ENCODE results near the gene QKI.

DNA sequence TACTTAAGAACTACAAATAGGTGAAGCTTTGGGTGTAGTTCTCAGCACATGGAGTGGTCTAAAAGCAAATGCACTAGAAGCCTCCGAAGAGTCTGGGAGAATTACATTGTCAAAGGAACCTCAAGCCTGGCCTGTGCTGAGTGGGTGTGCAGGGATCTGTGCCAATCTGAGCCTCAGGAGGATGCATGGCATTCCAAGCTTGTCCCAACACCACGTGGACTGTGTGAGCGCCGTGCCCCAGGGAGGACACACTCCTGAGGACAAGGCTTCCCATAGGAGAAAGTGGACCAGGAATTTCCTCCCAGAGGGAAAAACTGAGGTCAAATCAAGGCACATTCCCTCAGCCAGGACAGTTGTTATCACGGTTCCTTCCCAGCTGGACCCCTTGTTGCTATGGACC is 185.8 kb downstream of the QKI start:
- TF ChIP-seq ZNF555 (tag by site-specific recombination; conservative IDR thresholded peaks at IDR 0.05) (no peak), GLI2 (tag by site-specific recombination; IDR thresholded peaks at IDR 0.05; ENCODE audit: borderline replicate concordance, low read depth) (no peak), SP2 (tag by site-specific recombination; IDR thresholded peaks at IDR 0.05) (no peak), ZNF629 (tag by site-specific recombination; IDR thresholded peaks at IDR 0.05) (no peak), ZNF302 (tag by site-specific recombination; IDR thresholded peaks at IDR 0.05; ENCODE audit: low read depth) (no peak), OVOL3 (tag by site-specific recombination; IDR thresholded peaks at IDR 0.05) (no peak), ZNF175 (tag by site-specific recombination; IDR thresholded peaks at IDR 0.05) (no peak), ZNF221 (tag by site-specific recombination; IDR thresholded peaks at IDR 0.05; ENCODE audit: borderline replicate concordance) (no peak), ZFP3 (tag by site-specific recombination; IDR thresholded peaks at IDR 0.05; ENCODE audit: low read depth) (no peak)
- TF ChIP-seq, protein P1, sequence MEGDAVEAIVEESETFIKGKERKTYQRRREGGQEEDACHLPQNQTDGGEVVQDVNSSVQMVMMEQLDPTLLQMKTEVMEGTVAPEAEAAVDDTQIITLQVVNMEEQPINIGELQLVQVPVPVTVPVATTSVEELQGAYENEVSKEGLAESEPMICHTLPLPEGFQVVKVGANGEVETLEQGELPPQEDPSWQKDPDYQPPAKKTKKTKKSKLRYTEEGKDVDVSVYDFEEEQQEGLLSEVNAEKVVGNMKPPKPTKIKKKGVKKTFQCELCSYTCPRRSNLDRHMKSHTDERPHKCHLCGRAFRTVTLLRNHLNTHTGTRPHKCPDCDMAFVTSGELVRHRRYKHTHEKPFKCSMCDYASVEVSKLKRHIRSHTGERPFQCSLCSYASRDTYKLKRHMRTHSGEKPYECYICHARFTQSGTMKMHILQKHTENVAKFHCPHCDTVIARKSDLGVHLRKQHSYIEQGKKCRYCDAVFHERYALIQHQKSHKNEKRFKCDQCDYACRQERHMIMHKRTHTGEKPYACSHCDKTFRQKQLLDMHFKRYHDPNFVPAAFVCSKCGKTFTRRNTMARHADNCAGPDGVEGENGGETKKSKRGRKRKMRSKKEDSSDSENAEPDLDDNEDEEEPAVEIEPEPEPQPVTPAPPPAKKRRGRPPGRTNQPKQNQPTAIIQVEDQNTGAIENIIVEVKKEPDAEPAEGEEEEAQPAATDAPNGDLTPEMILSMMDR (tag by site-specific recombination; IDR thresholded peaks at IDR 0.05), result no peak
- TF ChIP-seq, protein P2, sequence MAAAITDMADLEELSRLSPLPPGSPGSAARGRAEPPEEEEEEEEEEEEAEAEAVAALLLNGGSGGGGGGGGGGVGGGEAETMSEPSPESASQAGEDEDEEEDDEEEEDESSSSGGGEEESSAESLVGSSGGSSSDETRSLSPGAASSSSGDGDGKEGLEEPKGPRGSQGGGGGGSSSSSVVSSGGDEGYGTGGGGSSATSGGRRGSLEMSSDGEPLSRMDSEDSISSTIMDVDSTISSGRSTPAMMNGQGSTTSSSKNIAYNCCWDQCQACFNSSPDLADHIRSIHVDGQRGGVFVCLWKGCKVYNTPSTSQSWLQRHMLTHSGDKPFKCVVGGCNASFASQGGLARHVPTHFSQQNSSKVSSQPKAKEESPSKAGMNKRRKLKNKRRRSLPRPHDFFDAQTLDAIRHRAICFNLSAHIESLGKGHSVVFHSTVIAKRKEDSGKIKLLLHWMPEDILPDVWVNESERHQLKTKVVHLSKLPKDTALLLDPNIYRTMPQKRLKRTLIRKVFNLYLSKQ (tag by site-specific recombination; IDR thresholded peaks at IDR 0.05; ENCODE audit: borderline replicate concordance), result no peak
- TF ChIP-seq, protein P3, sequence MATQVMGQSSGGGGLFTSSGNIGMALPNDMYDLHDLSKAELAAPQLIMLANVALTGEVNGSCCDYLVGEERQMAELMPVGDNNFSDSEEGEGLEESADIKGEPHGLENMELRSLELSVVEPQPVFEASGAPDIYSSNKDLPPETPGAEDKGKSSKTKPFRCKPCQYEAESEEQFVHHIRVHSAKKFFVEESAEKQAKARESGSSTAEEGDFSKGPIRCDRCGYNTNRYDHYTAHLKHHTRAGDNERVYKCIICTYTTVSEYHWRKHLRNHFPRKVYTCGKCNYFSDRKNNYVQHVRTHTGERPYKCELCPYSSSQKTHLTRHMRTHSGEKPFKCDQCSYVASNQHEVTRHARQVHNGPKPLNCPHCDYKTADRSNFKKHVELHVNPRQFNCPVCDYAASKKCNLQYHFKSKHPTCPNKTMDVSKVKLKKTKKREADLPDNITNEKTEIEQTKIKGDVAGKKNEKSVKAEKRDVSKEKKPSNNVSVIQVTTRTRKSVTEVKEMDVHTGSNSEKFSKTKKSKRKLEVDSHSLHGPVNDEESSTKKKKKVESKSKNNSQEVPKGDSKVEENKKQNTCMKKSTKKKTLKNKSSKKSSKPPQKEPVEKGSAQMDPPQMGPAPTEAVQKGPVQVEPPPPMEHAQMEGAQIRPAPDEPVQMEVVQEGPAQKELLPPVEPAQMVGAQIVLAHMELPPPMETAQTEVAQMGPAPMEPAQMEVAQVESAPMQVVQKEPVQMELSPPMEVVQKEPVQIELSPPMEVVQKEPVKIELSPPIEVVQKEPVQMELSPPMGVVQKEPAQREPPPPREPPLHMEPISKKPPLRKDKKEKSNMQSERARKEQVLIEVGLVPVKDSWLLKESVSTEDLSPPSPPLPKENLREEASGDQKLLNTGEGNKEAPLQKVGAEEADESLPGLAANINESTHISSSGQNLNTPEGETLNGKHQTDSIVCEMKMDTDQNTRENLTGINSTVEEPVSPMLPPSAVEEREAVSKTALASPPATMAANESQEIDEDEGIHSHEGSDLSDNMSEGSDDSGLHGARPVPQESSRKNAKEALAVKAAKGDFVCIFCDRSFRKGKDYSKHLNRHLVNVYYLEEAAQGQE (tag by site-specific recombination; IDR thresholded peaks at IDR 0.05), result no peak
- TF ChIP-seq, protein P4, sequence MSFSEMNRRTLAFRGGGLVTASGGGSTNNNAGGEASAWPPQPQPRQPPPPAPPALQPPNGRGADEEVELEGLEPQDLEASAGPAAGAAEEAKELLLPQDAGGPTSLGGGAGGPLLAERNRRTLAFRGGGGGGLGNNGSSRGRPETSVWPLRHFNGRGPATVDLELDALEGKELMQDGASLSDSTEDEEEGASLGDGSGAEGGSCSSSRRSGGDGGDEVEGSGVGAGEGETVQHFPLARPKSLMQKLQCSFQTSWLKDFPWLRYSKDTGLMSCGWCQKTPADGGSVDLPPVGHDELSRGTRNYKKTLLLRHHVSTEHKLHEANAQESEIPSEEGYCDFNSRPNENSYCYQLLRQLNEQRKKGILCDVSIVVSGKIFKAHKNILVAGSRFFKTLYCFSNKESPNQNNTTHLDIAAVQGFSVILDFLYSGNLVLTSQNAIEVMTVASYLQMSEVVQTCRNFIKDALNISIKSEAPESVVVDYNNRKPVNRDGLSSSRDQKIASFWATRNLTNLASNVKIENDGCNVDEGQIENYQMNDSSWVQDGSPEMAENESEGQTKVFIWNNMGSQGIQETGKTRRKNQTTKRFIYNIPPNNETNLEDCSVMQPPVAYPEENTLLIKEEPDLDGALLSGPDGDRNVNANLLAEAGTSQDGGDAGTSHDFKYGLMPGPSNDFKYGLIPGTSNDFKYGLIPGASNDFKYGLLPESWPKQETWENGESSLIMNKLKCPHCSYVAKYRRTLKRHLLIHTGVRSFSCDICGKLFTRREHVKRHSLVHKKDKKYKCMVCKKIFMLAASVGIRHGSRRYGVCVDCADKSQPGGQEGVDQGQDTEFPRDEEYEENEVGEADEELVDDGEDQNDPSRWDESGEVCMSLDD (tag by site-specific recombination; IDR thresholded peaks at IDR 0.05), result no peak

Data from HEK293 (cell line).